Stimulated activated CD4-positive, alpha-beta T cell treated with anti-CD3 and anti-CD28 coated beads, Interleukin-2, amount 100 ng/mL, for 4 hours (primary cell): ENCODE measurements around the gene MMP25.

ENCODE experiments used
- DNase-seq: peaks from one replicate; pipeline ENCODE4 v3.0.0-alpha.2; 2020; ENCODE audit warnings: low read depth

MMP25 gene

GRCh38 chr16:3045758-3046640, at the start of gene MMP25:
MMP25 (plus strand) TSS chr16:3046561; CDS start chr16:3046918, 357 bp downstream.
- no peak for DNase-seq

- no peak for DNase-seq
These were observed 46.4 kb upstream of the MMP25 start for GRCh38 chr16:2999929-3000328.

GRCh38 chr16:3000540-3000939, 45.8 kb upstream of the MMP25 start:
- no peak for DNase-seq

- DNase-seq = no peak
These were observed 45.0 kb upstream of the MMP25 start for GRCh38 chr16:3001316-3001715.

GRCh38 chr16:3003582-3004270, 42.6 kb upstream of the MMP25 start:
- peak; percentile 95 for DNase-seq

GRCh38 chr16:3004319-3004718, 42.0 kb upstream of the MMP25 start:
- no peak for DNase-seq

- no peak for DNase-seq
These were observed 41.5 kb upstream of the MMP25 start for GRCh38 chr16:3004781-3005284.

- no peak for DNase-seq
These were observed 39.1 kb upstream of the MMP25 start for GRCh38 chr16:3007059-3007956.

- DNase-seq = no peak
These were observed 38.2 kb upstream of the MMP25 start for GRCh38 chr16:3007957-3008689.

GRCh38 chr16:3008690-3009037, 37.7 kb upstream of the MMP25 start:
- DNase-seq = no peak

- DNase-seq = no peak
These were observed 36.6 kb upstream of the MMP25 start for GRCh38 chr16:3009568-3010390.

- no peak for DNase-seq
These were observed 35.9 kb upstream of the MMP25 start for GRCh38 chr16:3010510-3010909.

- no peak for DNase-seq
These were observed 34.1 kb upstream of the MMP25 start for GRCh38 chr16:3012246-3012645.

GRCh38 chr16:3012828-3013420, 33.4 kb upstream of the MMP25 start, which contains the start of gene CLDN9:
CLDN9 (plus strand) TSS chr16:3012923; CDS start chr16:3013363, 440 bp downstream.
- no peak for DNase-seq

- DNase-seq = no peak
These were observed 32.8 kb upstream of the MMP25 start for GRCh38 chr16:3013491-3013951.

- DNase-seq = no peak
These were observed 32.2 kb upstream of the MMP25 start for GRCh38 chr16:3013998-3014690.

GRCh38 chr16:3014971-3015370, 31.4 kb upstream of the MMP25 start:
- DNase-seq = no peak

GRCh38 chr16:3015865-3016521, 30.4 kb upstream of the MMP25 start:
- DNase-seq = no peak

GRCh38 chr16:3017344-3017743, 29.0 kb upstream of the MMP25 start:
- DNase-seq = no peak
